IMR-90 (cell line): Measurements from ENCODE around the gene CCDC28B. TPM values are rescaled to one million over a fixed set of nuclear protein-coding genes. Genes with fewer than 3 reads are reported as not detected.
A peak's percentile ranks its signal among the peaks of the same experiment; 100 is the strongest.

Experiments
- ATAC-seq: fragments of 200-7000 bp; cut with Tn5 transposase; 2 replicates; pipeline ENCODE4 v1.9.1; 2020; ENCODE audit warnings: low read depth, mild to moderate bottlenecking, moderate library complexity
- BruUV-seq: library from RNA; stranded (reverse); fragments of 400-500 nt; replicated peaks from 2 replicates; lab custom pipeline; 2021; lab: Mats Ljungman, UMichigan
- CTCF ChIA-PET: fragments of 300-600 bp; formaldehyde crosslinking; extraction: SDS; loops from one replicate; lab custom pipeline; 2021; ENCODE audit warnings: antibody characterized with exemption; lab: Yijun Ruan, JAX
- POLR2A ChIA-PET: fragments of 300-600 bp; sonication (Branson Sonifier 250); formaldehyde crosslinking; loops from one replicate; lab custom pipeline; 2022; ENCODE audit warnings: antibody characterized with exemption; ENCODE audit not compliant: unreplicated experiment; lab: Charles Lee
- DNase-seq: peaks from one replicate; pipeline ENCODE4 v3.0.0; 2013
- H2AFZ ChIP-seq: replicated peaks from 2 replicates; pipeline ENCODE3; 2013; ENCODE audit warnings: low read length, mild to moderate bottlenecking; ENCODE audit not compliant: poor library complexity
- H2AK5ac ChIP-seq: 2 replicates; pipeline ENCODE4 v1.6.1; 2013; ENCODE audit warnings: low read depth, low read length, inconsistent platforms
- H2AK9ac ChIP-seq: replicated peaks from 2 replicates; pipeline ENCODE3; 2013; ENCODE audit warnings: mild to moderate bottlenecking, low read depth, low read length, moderate library complexity; ENCODE audit not compliant: poor library complexity
- H2BK120ac ChIP-seq: 2 replicates; pipeline ENCODE4 v1.6.1; 2013; ENCODE audit warnings: low read depth, low read length, inconsistent platforms
- H2BK15ac ChIP-seq: 3 replicates; pipeline ENCODE4 v1.6.1; 2013; ENCODE audit warnings: low read depth, low read length, inconsistent platforms
- H2BK20ac ChIP-seq: 2 replicates; pipeline ENCODE4 v1.6.1; 2013; ENCODE audit warnings: low read depth, mild to moderate bottlenecking, inconsistent platforms, low read length, moderate library complexity
- H2BK5ac ChIP-seq: 2 replicates; pipeline ENCODE4 v1.6.1; 2013; ENCODE audit warnings: mild to moderate bottlenecking, low read depth, low read length, inconsistent platforms; ENCODE audit not compliant: poor library complexity, severe bottlenecking
- H3K14ac ChIP-seq: replicated peaks from 2 replicates; pipeline ENCODE4 v1.6.1; 2013; ENCODE audit warnings: low read depth, low read length, inconsistent platforms
- H3K18ac ChIP-seq: 2 replicates; pipeline ENCODE4 v1.6.1; 2013; ENCODE audit warnings: low read depth, low read length, control low read depth
- H3K23ac ChIP-seq: 2 replicates; pipeline ENCODE4 v1.6.1; 2013; ENCODE audit warnings: low read depth, low read length, inconsistent platforms
- H3K27ac ChIP-seq: 2 replicates; pipeline ENCODE4 v1.5.1; 2013; ENCODE audit warnings: mild to moderate bottlenecking, control low read depth, low read length; ENCODE audit not compliant: insufficient read depth
- H3K27me3 ChIP-seq: 2 replicates; pipeline ENCODE4 v1.6.1; 2013; ENCODE audit warnings: low read length; ENCODE audit not compliant: control insufficient read depth, insufficient read depth
- H3K36me3 ChIP-seq: 2 replicates; pipeline ENCODE4 v1.6.1; 2013; ENCODE audit warnings: low read length, mixed read lengths; ENCODE audit not compliant: control insufficient read depth, insufficient read depth
- H3K4ac ChIP-seq: 2 replicates; pipeline ENCODE4 v1.6.1; 2013; ENCODE audit warnings: low read depth, low read length, inconsistent platforms
- H3K4me1 ChIP-seq: 2 replicates; pipeline ENCODE4 v1.6.1; 2013; ENCODE audit warnings: low read length, mixed read lengths; ENCODE audit not compliant: control insufficient read depth, insufficient read depth
- H3K4me2 ChIP-seq: 2 replicates; pipeline ENCODE4 v1.6.1; 2013; ENCODE audit warnings: low read depth, mild to moderate bottlenecking, control low read depth, low read length, moderate library complexity
- H3K4me3 ChIP-seq: 2 replicates; pipeline ENCODE4 v1.5.1; 2013; ENCODE audit warnings: low read depth, mild to moderate bottlenecking, control low read depth, low read length, moderate library complexity; ENCODE audit not compliant: insufficient read depth
- H3K56ac ChIP-seq: 2 replicates; pipeline ENCODE4 v1.6.1; 2013; ENCODE audit warnings: low read length, inconsistent platforms; ENCODE audit not compliant: insufficient read depth; ENCODE audit errors: extremely low read depth
- H3K79me1 ChIP-seq, 2 experiments: 2 replicates each; pipeline ENCODE4 v1.6.1; 2013; ENCODE audit warnings: low read length in 2 of 2, inconsistent platforms in 1 of 2, low read depth in 1 of 2
- H3K9ac ChIP-seq: 2 replicates; pipeline ENCODE4 v1.6.1; 2013; ENCODE audit warnings: low read depth, low read length, control low read depth
- H3K9me1 ChIP-seq: 2 replicates; pipeline ENCODE4 v1.6.1; 2013; ENCODE audit warnings: low read length, inconsistent platforms; ENCODE audit not compliant: insufficient read depth
- H3K9me3 ChIP-seq: 2 replicates; pipeline ENCODE4 v1.6.1; 2013; ENCODE audit warnings: low read length; ENCODE audit not compliant: control insufficient read depth, insufficient read depth
- H4K20me1 ChIP-seq: 2 replicates; pipeline ENCODE4 v1.6.1; 2013; ENCODE audit warnings: low read length, inconsistent platforms; ENCODE audit not compliant: insufficient read depth
- H4K5ac ChIP-seq: 2 replicates; pipeline ENCODE4 v1.6.1; 2013; ENCODE audit warnings: mild to moderate bottlenecking, low read depth, low read length, control low read depth
- H4K8ac ChIP-seq, 2 experiments: 2 replicates each; pipeline ENCODE4 v1.6.1; 2013; ENCODE audit warnings: low read depth in 2 of 2, low read length in 2 of 2, control low read depth in 1 of 2, inconsistent platforms in 1 of 2
- H4K91ac ChIP-seq: 2 replicates; pipeline ENCODE4 v1.6.1; 2013; ENCODE audit warnings: low read depth, low read length, inconsistent platforms; ENCODE audit not compliant: insufficient read depth
- BHLHE40 ChIP-seq: fragments of 150-350 bp; IDR thresholded peaks from 2 replicates; pipeline ENCODE4 v1.6.1; 2016; ENCODE audit warnings: mild to moderate bottlenecking, low read depth, low read length
- CEBPB ChIP-seq: IDR thresholded peaks from 2 replicates; pipeline ENCODE4 v1.6.1; 2012; ENCODE audit warnings: low read depth, low read length, improper control_type of control experiment
- CHD1 ChIP-seq: IDR thresholded peaks from 2 replicates; pipeline ENCODE4 v1.6.1; 2012; ENCODE audit warnings: low read depth, low read length, improper control_type of control experiment
- FOS ChIP-seq: fragments of 150-350 bp; IDR thresholded peaks from 2 replicates; pipeline ENCODE4 v1.6.1; 2016; ENCODE audit warnings: low read depth, low read length
- MAFK ChIP-seq: IDR thresholded peaks from 2 replicates; pipeline ENCODE4 v1.6.1; 2012; ENCODE audit warnings: low read depth, low read length, improper control_type of control experiment
- MAZ ChIP-seq: IDR thresholded peaks from 2 replicates; pipeline ENCODE4 v1.6.1; 2012; ENCODE audit warnings: low read depth, mild to moderate bottlenecking, low read length, improper control_type of control experiment, moderate library complexity, borderline replicate concordance
- MXI1 ChIP-seq: IDR thresholded peaks from 2 replicates; pipeline ENCODE4 v1.6.1; 2012; ENCODE audit warnings: low read depth, mild to moderate bottlenecking, low read length, moderate library complexity, borderline replicate concordance
- NFE2L2 ChIP-seq: fragments of 150-350 bp; IDR thresholded peaks from 2 replicates; pipeline ENCODE4 v1.6.1; 2016; ENCODE audit warnings: low read depth, mild to moderate bottlenecking, low read length
- POLR2A ChIP-seq: IDR thresholded peaks from 2 replicates; pipeline ENCODE4 v1.6.1; 2012; ENCODE audit warnings: mild to moderate bottlenecking, low read depth, low read length
- RAD21 ChIP-seq: IDR thresholded peaks from 2 replicates; pipeline ENCODE4 v1.6.1; 2012; ENCODE audit warnings: low read length, improper control_type of control experiment
- RCOR1 ChIP-seq: IDR thresholded peaks from 2 replicates; pipeline ENCODE4 v1.6.1; 2012; ENCODE audit warnings: mild to moderate bottlenecking, low read length, improper control_type of control experiment; ENCODE audit not compliant: insufficient replicate concordance
- RFX5 ChIP-seq: IDR thresholded peaks from 2 replicates; pipeline ENCODE4 v1.8.0; 2012; ENCODE audit warnings: low read depth, mild to moderate bottlenecking, low read length, moderate library complexity
- SMC3 ChIP-seq: fragments of 150-350 bp; IDR thresholded peaks from 2 replicates; pipeline ENCODE4 v1.6.1; 2016; ENCODE audit warnings: low read depth, mild to moderate bottlenecking, antibody characterized with exemption, low read length, moderate library complexity
- WGBS, 2 experiments: methylation state at CpG; one replicate each; pipeline versions ENCODE4 v1.1.5 to v1.1.7; 2013; ENCODE audit warnings: missing lambda C conversion rate in 2 of 2; ENCODE audit not compliant: insufficient read length in 1 of 2; ENCODE audit errors: extremely low coverage in 2 of 2; 5-methylcytosine and 5-hydroxymethylcytosine counted together
- dilution Hi-C: fragments of 300-500 bp; cut with HindIII; formaldehyde crosslinking; loops from one replicate; pipeline ENCODE4 v1.14.3; 2018; ENCODE audit warnings: low sequenced_read_pairs; ENCODE audit not compliant: unreplicated experiment
- in situ Hi-C: fragments of 300-500 bp; cut with MboI; formaldehyde crosslinking; loops from 3 replicates; pipeline ENCODE4 v1.14.3; 2019; ENCODE audit warnings: low sequenced_read_pairs, inconsistent platforms, mixed read lengths
- intact Hi-C: fragments of 100-400 bp; cut with micrococcal nuclease; formaldehyde crosslinking; loops from 2 replicates; pipeline ENCODE4 v1.10.0; 2022
- polyA plus RNA-seq, 3 experiments: library from polyadenylated mRNA; depleted of rRNA; stranded (reverse); fragments of >200 nt; gene quantifications; 2 replicates each; pipeline ENCODE4 v1.2.3, GENCODE V29; 2012; ENCODE audit warnings: low replicate concordance in 1 of 3
- total RNA-seq: library from RNA; depleted of rRNA; stranded (reverse); fragments of >200 nt; gene quantifications from 2 replicates; pipeline ENCODE4 v1.2.3, GENCODE V29; 2012
- TF ChIP-seq, protein P1 (sequence below): conservative IDR thresholded peaks from 2 replicates; pipeline ENCODE4 v1.5.1; 2012; ENCODE audit warnings: mild to moderate bottlenecking, low read depth, low read length, improper control_type of control experiment
- TF ChIP-seq, protein P2 (sequence below): fragments of 150-350 bp; IDR thresholded peaks from 2 replicates; pipeline ENCODE4 v1.6.1; 2017; ENCODE audit warnings: mild to moderate bottlenecking, antibody characterized with exemption, low read length, low read depth

CCDC28B gene
- total and polyA plus RNA-seq, 2 of the 4 experiments (the other 2 are of a cell fraction): 17.2 to 18.4 TPM

DNA sequence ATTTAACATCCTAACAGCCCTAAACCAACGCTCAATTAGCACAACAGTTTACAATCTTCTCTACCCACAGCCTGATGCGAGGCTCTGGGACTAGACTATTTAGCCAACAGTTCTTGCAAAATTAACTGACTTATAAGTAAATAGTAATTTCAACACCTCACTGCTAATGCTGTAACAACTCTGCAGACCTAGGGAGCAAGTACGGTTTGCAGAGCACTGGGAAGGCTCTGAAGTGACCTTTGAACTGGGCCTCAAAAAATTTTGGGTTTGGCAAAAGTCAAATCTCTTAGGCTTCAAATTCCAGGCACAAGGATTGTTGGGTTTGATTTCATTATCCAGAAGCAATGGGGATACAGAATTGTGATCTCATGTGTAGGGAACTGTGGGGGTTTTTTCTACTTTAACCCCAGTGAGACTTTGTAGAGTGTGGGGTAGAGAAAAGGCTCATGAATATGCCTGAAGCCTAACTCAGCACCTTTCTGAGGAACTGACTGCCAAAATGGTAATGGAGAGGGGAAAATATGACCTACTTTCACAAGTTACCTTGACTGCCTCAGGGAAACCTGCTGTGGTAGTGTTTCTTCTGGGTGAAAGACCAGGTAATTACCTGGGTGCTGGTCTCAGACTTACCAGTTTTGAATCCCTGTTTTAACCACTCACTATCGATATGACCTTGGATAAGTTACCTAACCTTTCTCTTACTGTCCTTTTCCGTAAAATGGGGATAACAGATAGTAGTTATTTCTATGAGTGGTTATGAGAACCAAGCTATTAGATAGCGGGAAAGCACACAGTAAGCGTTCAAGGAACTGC lies 21.8 kb upstream of the CCDC28B start:
- Histone ChIP-seq H3K9me1 (peaks cover 8% of the 10 kb centered on the region; the same call in 1 of the 2 replicates), H3K36me3 (peaks cover 27% of the 10 kb centered on the region), H3K4ac (peak overlapping the region; percentile 85), H4K5ac (peak overlapping the region; percentile 96), H3K14ac (peak overlapping the region; percentile 69), H2AK5ac (peak overlapping the region; percentile 92), H3K27ac (peak overlapping the region; percentile 71), H3K9me3 (no peaks in the 10 kb centered on the region), H2BK15ac (peak overlapping the region; percentile 14; the same call in 1 of the 3 replicates), H2AFZ (peak overlapping the region; percentile 98), H3K23ac (peak overlapping the region; percentile 94; the same call in 1 of the 2 replicates), H2BK120ac (peak overlapping the region; percentile 21; the same call in 1 of the 2 replicates), H4K8ac (peak overlapping the region; percentile 95 to 97), H4K91ac (peak overlapping the region; percentile 93), H3K27me3 (no peaks in the 10 kb centered on the region), H3K4me3 (no peak overlapping the region), H4K20me1 (peaks cover 9% of the 10 kb centered on the region), H2AK9ac (peak overlapping the region; percentile 52), H3K79me1 (peaks cover 6 to 39% of the 10 kb centered on the region in 2 experiments; a peak in 3 of 4 replicates), H3K9ac (peak overlapping the region; percentile 74; the same call in 1 of the 2 replicates), H2BK5ac (peak overlapping the region; percentile 57), H3K4me2 (no peak overlapping the region), H2BK20ac (no peak overlapping the region), H3K4me1 (peaks cover 15% of the 10 kb centered on the region), H3K56ac (no peak overlapping the region), H3K18ac (no peak overlapping the region)
- WGBS, 2 experiments: 92% methylated on average over 3 of the region's 7 CpGs; no CpG with 5 or more reads in 1 of the 2 experiments
- no TSS peak for BruUV-seq
- in situ Hi-C loops: no loop called here
- intact Hi-C loops: no loop called here
- no peak for DNase-seq
- dilution Hi-C loops: no loop called here
- no peak for ATAC-seq
- ChIA-PET CTCF (no interaction called here), POLR2A (interaction anchor here (0.5 to 1.0 kb wide), 3 partner anchors 34 to 71 kb away, joined by 3 to 7 read pairs (median 4); partner anchors contain the start of gene KPNA6)
- TF ChIP-seq POLR2A: no peak
- no peak for TF ChIP-seq NFE2L2
- TF ChIP-seq MAFK: no peak
- TF ChIP-seq BHLHE40: no peak
- TF ChIP-seq, protein P1, sequence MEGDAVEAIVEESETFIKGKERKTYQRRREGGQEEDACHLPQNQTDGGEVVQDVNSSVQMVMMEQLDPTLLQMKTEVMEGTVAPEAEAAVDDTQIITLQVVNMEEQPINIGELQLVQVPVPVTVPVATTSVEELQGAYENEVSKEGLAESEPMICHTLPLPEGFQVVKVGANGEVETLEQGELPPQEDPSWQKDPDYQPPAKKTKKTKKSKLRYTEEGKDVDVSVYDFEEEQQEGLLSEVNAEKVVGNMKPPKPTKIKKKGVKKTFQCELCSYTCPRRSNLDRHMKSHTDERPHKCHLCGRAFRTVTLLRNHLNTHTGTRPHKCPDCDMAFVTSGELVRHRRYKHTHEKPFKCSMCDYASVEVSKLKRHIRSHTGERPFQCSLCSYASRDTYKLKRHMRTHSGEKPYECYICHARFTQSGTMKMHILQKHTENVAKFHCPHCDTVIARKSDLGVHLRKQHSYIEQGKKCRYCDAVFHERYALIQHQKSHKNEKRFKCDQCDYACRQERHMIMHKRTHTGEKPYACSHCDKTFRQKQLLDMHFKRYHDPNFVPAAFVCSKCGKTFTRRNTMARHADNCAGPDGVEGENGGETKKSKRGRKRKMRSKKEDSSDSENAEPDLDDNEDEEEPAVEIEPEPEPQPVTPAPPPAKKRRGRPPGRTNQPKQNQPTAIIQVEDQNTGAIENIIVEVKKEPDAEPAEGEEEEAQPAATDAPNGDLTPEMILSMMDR: no peak
- TF ChIP-seq CEBPB: no peak
- no peak for TF ChIP-seq MXI1
- TF ChIP-seq SMC3: no peak
- TF ChIP-seq FOS: no peak
- no peak for TF ChIP-seq CHD1
- no peak for TF ChIP-seq RFX5
- TF ChIP-seq RAD21: no peak
- TF ChIP-seq MAZ: no peak
- TF ChIP-seq, protein P2, sequence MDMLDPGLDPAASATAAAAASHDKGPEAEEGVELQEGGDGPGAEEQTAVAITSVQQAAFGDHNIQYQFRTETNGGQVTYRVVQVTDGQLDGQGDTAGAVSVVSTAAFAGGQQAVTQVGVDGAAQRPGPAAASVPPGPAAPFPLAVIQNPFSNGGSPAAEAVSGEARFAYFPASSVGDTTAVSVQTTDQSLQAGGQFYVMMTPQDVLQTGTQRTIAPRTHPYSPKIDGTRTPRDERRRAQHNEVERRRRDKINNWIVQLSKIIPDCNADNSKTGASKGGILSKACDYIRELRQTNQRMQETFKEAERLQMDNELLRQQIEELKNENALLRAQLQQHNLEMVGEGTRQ: no peak
- no peak for TF ChIP-seq RCOR1
